H1 (cell line): ENCODE measurements around the gene UBE2F. TPM values are rescaled to one million over a fixed set of nuclear protein-coding genes. Genes with fewer than 3 reads are reported as not detected.
A peak's percentile ranks its signal among the peaks of the same experiment; 100 is the strongest.

Source experiments
- CTCF ChIA-PET: fragments of 300-600 bp; sonication (Branson Sonifier 250); formaldehyde crosslinking; loops from one replicate; lab custom pipeline; 2021; ENCODE audit not compliant: partially characterized antibody; lab: Charles Lee
- POLR2A ChIA-PET: fragments of 300-600 bp; sonication (Branson Sonifier 250); formaldehyde crosslinking; loops from one replicate; lab custom pipeline; 2021; ENCODE audit warnings: inconsistent platforms; ENCODE audit not compliant: partially characterized antibody; lab: Charles Lee
- DNase-seq, 2 experiments: peaks; one replicate each; pipeline versions ENCODE4 v3.0.0 to v3.0.0-alpha.2; 2010 to 2022; ENCODE audit warnings: low spot score in 2 of 2, low read depth in 1 of 2, mixed read lengths in 1 of 2
- FAIRE-seq: peaks from 2 replicates; lab custom pipeline; 2011; peaks lifted over from hg19 to GRCh38; lab: Jason Lieb, UNC
- H2AFZ ChIP-seq: 2 replicates; pipeline ENCODE4 v1.8.1; 2012; ENCODE audit warnings: low read length, inconsistent platforms
- H2AK5ac ChIP-seq: 2 replicates; pipeline ENCODE4 v1.6.1; 2013; ENCODE audit warnings: low read depth, low read length
- H2BK120ac ChIP-seq: replicated peaks from 2 replicates; pipeline ENCODE3; 2013; ENCODE audit warnings: low read depth, low read length, inconsistent platforms
- H2BK12ac ChIP-seq: 2 replicates; pipeline ENCODE4 v1.6.1; 2013; ENCODE audit warnings: low read depth, low read length
- H2BK15ac ChIP-seq: 2 replicates; pipeline ENCODE4 v1.6.1; 2013; ENCODE audit warnings: low read length
- H2BK20ac ChIP-seq: 2 replicates; pipeline ENCODE4 v1.6.1; 2013; ENCODE audit warnings: low read length
- H2BK5ac ChIP-seq: 2 replicates; pipeline ENCODE4 v1.6.1; 2013; ENCODE audit warnings: low read depth, low read length
- H3K14ac ChIP-seq: 2 replicates; pipeline ENCODE4 v1.6.1; 2013; ENCODE audit warnings: inconsistent platforms; ENCODE audit not compliant: insufficient read length
- H3K18ac ChIP-seq: 2 replicates; pipeline ENCODE4 v1.6.1; 2013; ENCODE audit warnings: low read length; ENCODE audit errors: extremely low read depth
- H3K23ac ChIP-seq: 2 replicates; pipeline ENCODE4 v1.6.1; 2013; ENCODE audit warnings: inconsistent platforms; ENCODE audit not compliant: insufficient read length
- H3K23me2 ChIP-seq: 2 replicates; pipeline ENCODE4 v1.6.1; 2013; ENCODE audit warnings: low read depth, low read length
- H3K27ac ChIP-seq: 2 replicates; pipeline ENCODE4 v1.6.1; 2011; ENCODE audit warnings: low read depth, low read length, inconsistent platforms
- H3K27me3 ChIP-seq, 4 experiments: replicated peaks in 1 of 4; 1 replicate in 1 of 4; 2 replicates in 3 of 4; pipeline versions ENCODE4 v1.6.1 to v1.8.1; 2011 to 2013; ENCODE audit warnings: low read length in 3 of 4, mild to moderate bottlenecking in 3 of 4, inconsistent platforms in 2 of 4, mixed read lengths in 2 of 4, moderate library complexity in 1 of 4; ENCODE audit not compliant: control insufficient read depth in 3 of 4, insufficient read depth in 3 of 4; ENCODE audit errors: extremely low read depth in 1 of 4
- H3K36me3 ChIP-seq, 4 experiments: 2 replicates each; pipeline versions ENCODE4 v1.6.1 to v1.8.1; 2011 to 2013; ENCODE audit warnings: mild to moderate bottlenecking in 4 of 4, low read length in 3 of 4, moderate library complexity in 2 of 4, control low read depth in 1 of 4, inconsistent platforms in 1 of 4; ENCODE audit not compliant: insufficient read depth in 4 of 4, control insufficient read depth in 2 of 4
- H3K4ac ChIP-seq: replicated peaks from 2 replicates; pipeline ENCODE3; 2013; ENCODE audit warnings: low read length, low read depth, mixed read lengths, inconsistent platforms; ENCODE audit not compliant: insufficient read length
- H3K4me1 ChIP-seq, 4 experiments: replicated peaks in 1 of 4; 1 replicate in 1 of 4; 2 replicates in 3 of 4; pipeline versions ENCODE4 v1.6.1 to v1.8.1; 2011 to 2013; ENCODE audit warnings: low read length in 3 of 4, inconsistent platforms in 2 of 4, mixed read lengths in 1 of 4; ENCODE audit not compliant: insufficient read depth in 4 of 4, control insufficient read depth in 3 of 4
- H3K4me2 ChIP-seq, 2 experiments: 2 replicates each; pipeline versions ENCODE4 v1.6.1 to v1.8.1; 2011 to 2013; ENCODE audit warnings: low read depth in 2 of 2, low read length in 2 of 2, control low read depth in 1 of 2, inconsistent platforms in 1 of 2, mild to moderate bottlenecking in 1 of 2; ENCODE audit not compliant: insufficient read depth in 1 of 2
- H3K4me3 ChIP-seq, 4 experiments: fragments of 200-600, 300-600 bp in 1 of 4; sonication (generic), shearing (Covaris generic), sonication (Bioruptor Twin) in 1 of 4; 2 replicates each; pipeline versions ENCODE4 v1.5.1 to v1.8.1; 2011 to 2016; ENCODE audit warnings: low read length in 4 of 4, low read depth in 3 of 4, control low read depth in 2 of 4, inconsistent platforms in 2 of 4, mild to moderate bottlenecking in 2 of 4, mixed read lengths in 1 of 4, moderate library complexity in 1 of 4; ENCODE audit not compliant: insufficient read depth in 2 of 4; ENCODE audit errors: extremely low read depth in 1 of 4
- H3K56ac ChIP-seq: replicated peaks from 2 replicates; pipeline ENCODE3; 2013; ENCODE audit warnings: low read depth, mild to moderate bottlenecking, mixed read lengths, low read length, inconsistent platforms; ENCODE audit not compliant: insufficient read length
- H3K79me1 ChIP-seq: 2 replicates; pipeline ENCODE4 v1.6.1; 2013; ENCODE audit warnings: low read depth, low read length, control low read depth
- H3K79me2 ChIP-seq, 2 experiments: 2 replicates each; pipeline versions ENCODE4 v1.6.1 to v1.8.1; 2012 to 2013; ENCODE audit warnings: low read length in 2 of 2, mild to moderate bottlenecking in 2 of 2, inconsistent platforms in 1 of 2; ENCODE audit not compliant: insufficient read depth in 2 of 2, control insufficient read depth in 1 of 2
- H3K9ac ChIP-seq, 4 experiments: replicated peaks in 1 of 4; 1 replicate in 1 of 4; 2 replicates in 3 of 4; pipeline versions ENCODE4 v1.6.1 to v1.8.1; 2011 to 2013; ENCODE audit warnings: low read depth in 3 of 4, low read length in 3 of 4, control low read depth in 2 of 4, mild to moderate bottlenecking in 2 of 4, moderate library complexity in 2 of 4, inconsistent platforms in 1 of 4; ENCODE audit errors: extremely low read depth in 1 of 4
- H3K9me3 ChIP-seq, 2 experiments: 2 replicates each; pipeline versions ENCODE4 v1.6.1 to v1.8.1; 2012 to 2013; ENCODE audit warnings: mild to moderate bottlenecking in 2 of 2, moderate library complexity in 2 of 2, control low read depth in 1 of 2, inconsistent platforms in 1 of 2, low read depth in 1 of 2, low read length in 1 of 2, mixed read lengths in 1 of 2; ENCODE audit not compliant: insufficient read depth in 2 of 2
- H4K20me1 ChIP-seq, 2 experiments: replicated peaks in 1 of 2; 2 replicates each; pipeline versions ENCODE3 to v1.8.1; 2011 to 2013; ENCODE audit warnings: inconsistent platforms in 2 of 2, low read length in 2 of 2, mild to moderate bottlenecking in 1 of 2; ENCODE audit not compliant: insufficient read depth in 2 of 2, control insufficient read depth in 1 of 2
- H4K5ac ChIP-seq: 2 replicates; pipeline ENCODE4 v1.6.1; 2013; ENCODE audit warnings: low read length, low read depth, mixed read lengths, inconsistent platforms; ENCODE audit not compliant: insufficient read length
- H4K8ac ChIP-seq: 2 replicates; pipeline ENCODE4 v1.8.0; 2013; ENCODE audit warnings: mild to moderate bottlenecking, moderate library complexity, low read length, inconsistent platforms; ENCODE audit not compliant: insufficient read depth; ENCODE audit errors: extremely low read depth
- H4K91ac ChIP-seq: replicated peaks from 2 replicates; pipeline ENCODE3; 2013; ENCODE audit warnings: low read length, mixed read lengths, inconsistent platforms; ENCODE audit not compliant: insufficient read length
- BACH1 ChIP-seq: IDR thresholded peaks from 2 replicates; pipeline ENCODE4 v1.6.1; 2012; ENCODE audit warnings: low read length, improper control_type of control experiment
- CTBP2 ChIP-seq: IDR thresholded peaks from 2 replicates; pipeline ENCODE4 v1.7.0; 2011; ENCODE audit warnings: borderline replicate concordance, mild to moderate bottlenecking, moderate library complexity, mixed read lengths, low read length; ENCODE audit not compliant: insufficient read depth, insufficient read length
- EZH2 ChIP-seq: fragments of 200-600 bp; sonication (generic); IDR thresholded peaks from 2 replicates; pipeline ENCODE4 v1.7.1; 2012; ENCODE audit warnings: low read depth, mild to moderate bottlenecking, moderate library complexity, low read length, inconsistent platforms; ENCODE audit not compliant: severe bottlenecking
- FOSL1 ChIP-seq: IDR thresholded peaks from 2 replicates; pipeline ENCODE4 v1.6.1; 2011; ENCODE audit warnings: mild to moderate bottlenecking, low read depth, low read length, moderate library complexity; ENCODE audit not compliant: insufficient read depth
- SP2 ChIP-seq: IDR thresholded peaks from 2 replicates; pipeline ENCODE4 v1.6.1; 2012; ENCODE audit warnings: mild to moderate bottlenecking, low read length, inconsistent platforms
- TEAD4 ChIP-seq: IDR thresholded peaks from 2 replicates; pipeline ENCODE4 v1.6.1; 2012; ENCODE audit warnings: low read depth, low read length, inconsistent platforms, mixed read lengths
- WGBS, 2 experiments: shearing (Covaris generic) in 1 of 2; methylation state at CpG; one replicate each; pipeline versions ENCODE4 v1.1.6 to v1.1.7; 2013 to 2015; ENCODE audit warnings: low lambda C conversion rate in 2 of 2, mixed read lengths in 2 of 2, inconsistent platforms in 1 of 2, low coverage in 1 of 2, missing lambda C conversion rate in 1 of 2; ENCODE audit not compliant: insufficient replicate concordance in 2 of 2, insufficient coverage in 1 of 2, insufficient read length in 1 of 2; ENCODE audit errors: extremely low coverage in 1 of 2, missing lambda C conversion rate in 1 of 2; 5-methylcytosine and 5-hydroxymethylcytosine counted together
- polyA plus RNA-seq, 7 experiments: library from polyadenylated mRNA; depleted of rRNA in 3 of 7; stranded (reverse) in 5 of 7; unstranded in 2 of 7; fragments of >200 nt in 5 of 7; fragments of 200-250 nt in 2 of 7; gene quantifications; 1 replicate in 5 of 7; 2 replicates in 1 of 7; 4 replicates in 1 of 7; pipeline versions ENCODE4 v1.2.1 to v1.2.3, GENCODE V29; 2011 to 2013; ENCODE audit warnings: missing spikeins in 2 of 7, mixed read lengths in 2 of 7
- total RNA-seq: library from RNA; stranded (reverse); fragmentation: NEBNext Ultra II Directional; extraction: Animal tissue kit (Norgen Biotek cat#: 25700); gene quantifications from 2 replicates; pipeline ENCODE4 v1.2.1, GENCODE V29; 2021
- TF ChIP-seq, protein P1 (sequence below): IDR thresholded peaks from 2 replicates; pipeline ENCODE4 v1.6.1; 2011; ENCODE audit warnings: low read depth, mild to moderate bottlenecking, low read length; ENCODE audit not compliant: insufficient read depth
- TF ChIP-seq, protein P2 (sequence below), 3 experiments: IDR thresholded peaks; 1 replicate in 2 of 3; 2 replicates in 1 of 3; pipeline versions ENCODE4 v1.5.1 to v1.6.1; 2011; ENCODE audit warnings: low read length in 3 of 3, mild to moderate bottlenecking in 3 of 3, inconsistent platforms in 2 of 3, low read depth in 1 of 3, moderate library complexity in 1 of 3; ENCODE audit not compliant: insufficient read depth in 1 of 3; ENCODE audit errors: control extremely low read depth in 1 of 3

The UBE2F gene
- total and polyA plus RNA-seq, 2 of the 8 experiments (the other 6 are each of a cell fraction or from before 2014, with no cell fraction given), result 43.3 to 59.8 TPM

DNA sequence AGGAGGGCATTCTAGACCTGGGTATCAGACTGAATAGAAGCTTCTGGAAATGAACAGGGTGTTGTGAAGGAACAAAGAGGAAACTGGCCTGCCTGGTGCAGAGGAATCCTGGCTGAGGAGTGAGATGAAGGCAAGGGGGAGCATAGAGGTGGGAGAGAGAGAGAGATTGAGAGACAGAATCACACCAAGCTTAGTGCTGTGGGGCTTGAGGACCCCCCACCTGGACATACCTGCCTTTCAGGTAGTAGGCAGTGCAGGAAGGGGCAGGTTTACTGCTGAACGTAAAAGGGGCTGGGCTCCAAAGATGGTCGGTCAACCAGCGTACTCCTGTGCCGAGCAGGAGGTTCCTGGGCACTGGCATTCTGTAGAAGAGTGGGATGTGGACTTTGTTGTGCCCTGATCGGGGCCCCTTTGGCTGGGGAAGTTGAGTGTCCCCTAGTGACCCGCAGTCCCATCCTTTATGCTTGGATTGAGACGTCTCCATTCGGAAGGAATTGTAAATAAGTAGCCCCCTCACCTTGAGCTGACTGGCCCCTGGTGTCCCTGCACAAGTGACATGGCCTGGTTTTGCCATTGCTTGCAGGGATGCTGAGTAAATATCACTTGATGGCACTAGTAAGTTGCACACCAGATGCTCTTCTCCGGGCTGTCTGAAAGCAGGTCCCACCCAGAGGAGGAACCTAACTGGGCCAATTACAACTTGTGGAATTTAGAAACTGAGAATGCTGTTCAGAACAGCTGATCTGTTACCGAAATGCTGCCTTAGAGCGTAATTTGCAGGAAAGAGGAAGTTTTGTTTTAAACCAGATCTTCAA lies 1.4 kb downstream of the UBE2F start:
- WGBS, 2 experiments, result 71% methylated on average over 11 of the region's 11 CpGs; no CpG with 5 or more reads in 1 of the 2 experiments
- FAIRE-seq (no peak), DNase-seq (no peak)
- no peak overlapping the region for H2BK5ac ChIP-seq
- H2BK20ac ChIP-seq, result no peak overlapping the region
- peaks cover 12% of the 10 kb centered on the region; the same call in 1 of the 2 replicates for H3K23me2 ChIP-seq
- H2BK12ac ChIP-seq, result no peak overlapping the region
- H4K5ac ChIP-seq, result no peak overlapping the region
- H3K27ac ChIP-seq, result no peak overlapping the region
- H3K27me3 ChIP-seq, result no peaks in the 10 kb centered on the region
- no peak overlapping the region for H4K91ac ChIP-seq
- no peak overlapping the region for H3K23ac ChIP-seq
- H3K9me3 ChIP-seq, result no peaks in the 10 kb centered on the region
- H3K79me1 ChIP-seq, result peaks cover 20% of the 10 kb centered on the region
- peak overlapping the region; percentile 84 to 85 for H3K4me2 ChIP-seq
- no peak overlapping the region for H2AFZ ChIP-seq
- H4K8ac ChIP-seq, result no peak overlapping the region
- H3K56ac ChIP-seq, result no peak overlapping the region
- 0 out of 2 replicates have a peak overlapping the region, but pooled peaks have one; percentile 15 for H2AK5ac ChIP-seq
- H2BK120ac ChIP-seq, result no peak overlapping the region
- peaks cover 10 to 18% of the 10 kb centered on the region in 2 experiments for H4K20me1 ChIP-seq
- peaks cover 0 to 15% (median 5%) of the 10 kb centered on the region in 4 experiments; a peak in 5 of 7 replicates for H3K4me1 ChIP-seq
- H3K4me3 ChIP-seq, result peak overlapping the region; percentile 69 to 95 (median 78)
- no peak overlapping the region for H3K14ac ChIP-seq
- H3K79me2 ChIP-seq, result peaks cover 10 to 57% of the 10 kb centered on the region in 2 experiments; a peak in 3 of 4 replicates
- POLR2A ChIA-PET, result interaction anchor here (0.9 kb wide), 1 partner anchor 11 kb away, joined by 3 read pairs; no protein-coding TSS in a partner anchor
- H3K36me3 ChIP-seq, result peaks cover 0 to 1% (median 0%) of the 10 kb centered on the region in 4 experiments; a peak in 1 of 8 replicates
- TF ChIP-seq BACH1 (no peak), EZH2 (no peak), CTBP2 (no peak), SP2 (no peak), FOSL1 (no peak), TEAD4 (no peak)
- TF ChIP-seq, protein P1, sequence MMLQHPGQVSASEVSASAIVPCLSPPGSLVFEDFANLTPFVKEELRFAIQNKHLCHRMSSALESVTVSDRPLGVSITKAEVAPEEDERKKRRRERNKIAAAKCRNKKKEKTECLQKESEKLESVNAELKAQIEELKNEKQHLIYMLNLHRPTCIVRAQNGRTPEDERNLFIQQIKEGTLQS, result no peak
- TF ChIP-seq, protein P2, sequence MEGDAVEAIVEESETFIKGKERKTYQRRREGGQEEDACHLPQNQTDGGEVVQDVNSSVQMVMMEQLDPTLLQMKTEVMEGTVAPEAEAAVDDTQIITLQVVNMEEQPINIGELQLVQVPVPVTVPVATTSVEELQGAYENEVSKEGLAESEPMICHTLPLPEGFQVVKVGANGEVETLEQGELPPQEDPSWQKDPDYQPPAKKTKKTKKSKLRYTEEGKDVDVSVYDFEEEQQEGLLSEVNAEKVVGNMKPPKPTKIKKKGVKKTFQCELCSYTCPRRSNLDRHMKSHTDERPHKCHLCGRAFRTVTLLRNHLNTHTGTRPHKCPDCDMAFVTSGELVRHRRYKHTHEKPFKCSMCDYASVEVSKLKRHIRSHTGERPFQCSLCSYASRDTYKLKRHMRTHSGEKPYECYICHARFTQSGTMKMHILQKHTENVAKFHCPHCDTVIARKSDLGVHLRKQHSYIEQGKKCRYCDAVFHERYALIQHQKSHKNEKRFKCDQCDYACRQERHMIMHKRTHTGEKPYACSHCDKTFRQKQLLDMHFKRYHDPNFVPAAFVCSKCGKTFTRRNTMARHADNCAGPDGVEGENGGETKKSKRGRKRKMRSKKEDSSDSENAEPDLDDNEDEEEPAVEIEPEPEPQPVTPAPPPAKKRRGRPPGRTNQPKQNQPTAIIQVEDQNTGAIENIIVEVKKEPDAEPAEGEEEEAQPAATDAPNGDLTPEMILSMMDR (IDR thresholded peaks at IDR 0.05; ENCODE audit: control extremely low read depth in 1 of 3, insufficient read depth in 1 of 3, low read depth in 1 of 3, low read length in 3 of 3), result no peak
- CTCF ChIA-PET, result interaction anchor here (2.9 kb wide), 1 partner anchor 11 kb away, joined by 24 read pairs; no protein-coding TSS in a partner anchor
- no peak overlapping the region for H2BK15ac ChIP-seq
- H3K4ac ChIP-seq, result no peak overlapping the region
- no peak overlapping the region for H3K18ac ChIP-seq
- peak overlapping the region in 2 of 4 experiments; percentile 4 to 54; a peak in 2 of 7 replicates for H3K9ac ChIP-seq
